GM19438 (cell line): ENCODE results near the gene SLC25A26.

Source experiments
- ATAC-seq: cut with Tn5 transposase; IDR thresholded peaks from one replicate; pipeline ENCODE4 v1.9.1; 2021; ENCODE audit warnings: low read depth; ENCODE audit not compliant: unreplicated experiment

The SLC25A26 gene

GRCh38 chr3:66393333-66394005, 172.7 kb downstream of the SLC25A26 start:
- peak; percentile 20 for ATAC-seq

- ATAC-seq: peak; percentile 94
Measured at GRCh38 chr3:66394019-66394752, 173.4 kb downstream of the SLC25A26 start.

- ATAC-seq: no peak
Measured at GRCh38 chr3:66394753-66395249, 174.0 kb downstream of the SLC25A26 start.

- ATAC-seq: no peak
Measured at GRCh38 chr3:66395635-66396034, 174.8 kb downstream of the SLC25A26 start.

- no peak for ATAC-seq
Measured at GRCh38 chr3:66396161-66396760, 175.5 kb downstream of the SLC25A26 start.

- no peak for ATAC-seq
Measured at GRCh38 chr3:66396888-66397287, 176.1 kb downstream of the SLC25A26 start.

GRCh38 chr3:66397745-66398144, 176.9 kb downstream of the SLC25A26 start:
- no peak for ATAC-seq

GRCh38 chr3:66398228-66399025, 177.6 kb downstream of the SLC25A26 start:
- no peak for ATAC-seq

- no peak for ATAC-seq
Measured at GRCh38 chr3:66399529-66400232, 178.9 kb downstream of the SLC25A26 start.

- no peak for ATAC-seq
Measured at GRCh38 chr3:66400411-66401156, 179.8 kb downstream of the SLC25A26 start.

- ATAC-seq: no peak
Measured at GRCh38 chr3:66401157-66401550, 180.4 kb downstream of the SLC25A26 start.

- ATAC-seq: no peak
Measured at GRCh38 chr3:66401675-66402491, 181.1 kb downstream of the SLC25A26 start.

- no peak for ATAC-seq
Measured at GRCh38 chr3:66402596-66403290, 181.9 kb downstream of the SLC25A26 start.

GRCh38 chr3:66403323-66403990, 182.7 kb downstream of the SLC25A26 start:
- ATAC-seq: no peak

GRCh38 chr3:66404197-66404596, 183.4 kb downstream of the SLC25A26 start:
- ATAC-seq: no peak

- ATAC-seq: no peak
Measured at GRCh38 chr3:66404903-66405700, 184.3 kb downstream of the SLC25A26 start.

GRCh38 chr3:66405701-66406091, 184.9 kb downstream of the SLC25A26 start:
- no peak for ATAC-seq
